GM18526 (cell line): ENCODE data around the gene HCAR3.
"Not testable (repeated sequence)": the region's sequence is repeated elsewhere in the genome, so short reads cannot be mapped to it uniquely, and the experiment has no call there.

Source experiments
- POLR2A ChIP-seq: IDR thresholded peaks from 3 replicates; pipeline ENCODE4 v1.6.1; 2011; ENCODE audit not compliant: insufficient read length; ENCODE audit errors: extremely low read depth

The HCAR3 gene

GRCh38 chr12:122725452-122726079 is 9.0 kb upstream of the HCAR3 start:
- no peak for TF ChIP-seq POLR2A

- TF ChIP-seq POLR2A, result no peak
These were observed 8.1 kb upstream of the HCAR3 start for GRCh38 chr12:122724641-122725243.

GRCh38 chr12:122722387-122722786 is 5.8 kb upstream of the HCAR3 start:
- TF ChIP-seq POLR2A, result no peak

GRCh38 chr12:122721057-122721545 is 4.5 kb upstream of the HCAR3 start:
- no peak for TF ChIP-seq POLR2A

- not testable (repeated sequence) for TF ChIP-seq POLR2A
These were observed 13.6 kb downstream of the HCAR3 start, which contains the start of gene HCAR2 for GRCh38 chr12:122702890-122703611. HCAR2 (minus strand) TSS chr12:122703357; CDS start chr12:122703283, 74 bp downstream.

GRCh38 chr12:122691566-122691965 is 25.0 kb downstream of the HCAR3 start:
- no peak for TF ChIP-seq POLR2A

GRCh38 chr12:122688291-122688690 is 28.3 kb downstream of the HCAR3 start:
- TF ChIP-seq POLR2A, result no peak

GRCh38 chr12:122687086-122687485 is 29.5 kb downstream of the HCAR3 start:
- no peak for TF ChIP-seq POLR2A

- no peak for TF ChIP-seq POLR2A
These were observed 30.1 kb downstream of the HCAR3 start for GRCh38 chr12:122686538-122686937.

GRCh38 chr12:122684297-122684813 is 32.3 kb downstream of the HCAR3 start:
- no peak for TF ChIP-seq POLR2A

GRCh38 chr12:122681814-122682213 is 34.8 kb downstream of the HCAR3 start:
- TF ChIP-seq POLR2A, result no peak

- no peak for TF ChIP-seq POLR2A
These were observed 44.1 kb downstream of the HCAR3 start for GRCh38 chr12:122672515-122672914.

- no peak for TF ChIP-seq POLR2A
These were observed 47.1 kb downstream of the HCAR3 start for GRCh38 chr12:122669397-122670070.

GRCh38 chr12:122668268-122668667 is 48.3 kb downstream of the HCAR3 start:
- no peak for TF ChIP-seq POLR2A

GRCh38 chr12:122665759-122666158 is 50.9 kb downstream of the HCAR3 start:
- no peak for TF ChIP-seq POLR2A

GRCh38 chr12:122665349-122665748 is 51.3 kb downstream of the HCAR3 start:
- TF ChIP-seq POLR2A, result no peak
